Muscle of back (tissue), 11 donors: Measurements from ENCODE around the gene DRC7. TPM values are rescaled to one million over a fixed set of nuclear protein-coding genes. Genes with fewer than 3 reads are reported as not detected.
A peak's percentile ranks its signal among the peaks of the same experiment; 100 is the strongest.
"Not testable (repeated sequence)": the region's sequence is repeated elsewhere in the genome, so short reads cannot be mapped to it uniquely, and the experiment has no call there.

Experiments used
- DNase-seq, 3 donors: peaks; one replicate each; pipeline versions ENCODE4 v3.0.0 to v3.0.0-alpha.2; 2013
- polyA plus RNA-seq, 10 donors: library from polyadenylated mRNA; unstranded; fragments of 120-200 nt; gene quantifications; one replicate each; pipeline ENCODE4 v1.2.1, GENCODE V29; 2013; ENCODE audit not compliant: insufficient read length in 10 of 10

DRC7 gene
- polyA plus RNA-seq, 10 donors: 0.07 to 0.23 (median 0.15) TPM; not detected in 6

DNA sequence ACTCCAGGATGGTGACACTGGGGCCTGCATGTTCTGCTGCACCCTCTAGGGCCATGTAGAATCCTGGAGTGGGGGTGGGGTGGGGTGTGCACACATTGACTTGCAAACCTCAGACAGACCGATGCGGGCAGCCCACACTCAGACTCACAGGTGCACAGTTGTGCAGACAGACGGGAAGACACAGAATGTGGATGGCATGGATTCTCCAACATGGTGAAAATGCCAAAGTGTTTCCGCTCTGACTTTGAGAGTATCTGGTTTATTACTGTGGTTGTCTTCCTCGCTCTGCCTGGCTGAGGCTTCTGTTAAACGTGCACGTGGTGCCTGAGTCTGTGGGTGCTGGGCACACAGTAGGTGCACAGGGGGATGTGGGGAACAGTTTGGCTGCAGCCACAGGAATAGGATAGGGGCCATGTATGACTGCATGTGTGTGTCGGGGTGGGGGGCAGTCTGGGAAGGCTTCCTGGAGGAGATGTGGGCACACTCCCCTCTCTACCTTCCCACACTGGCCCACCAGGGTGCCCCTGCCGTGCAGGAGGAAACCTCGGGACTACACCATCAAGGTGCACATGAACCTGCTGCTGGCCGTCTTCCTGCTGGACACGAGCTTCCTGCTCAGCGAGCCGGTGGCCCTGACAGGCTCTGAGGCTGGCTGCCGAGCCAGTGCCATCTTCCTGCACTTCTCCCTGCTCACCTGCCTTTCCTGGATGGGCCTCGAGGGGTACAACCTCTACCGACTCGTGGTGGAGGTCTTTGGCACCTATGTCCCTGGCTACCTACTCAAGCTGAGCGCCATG lies 35.5 kb upstream of the DRC7 start:
- no peak for DNase-seq

DNA sequence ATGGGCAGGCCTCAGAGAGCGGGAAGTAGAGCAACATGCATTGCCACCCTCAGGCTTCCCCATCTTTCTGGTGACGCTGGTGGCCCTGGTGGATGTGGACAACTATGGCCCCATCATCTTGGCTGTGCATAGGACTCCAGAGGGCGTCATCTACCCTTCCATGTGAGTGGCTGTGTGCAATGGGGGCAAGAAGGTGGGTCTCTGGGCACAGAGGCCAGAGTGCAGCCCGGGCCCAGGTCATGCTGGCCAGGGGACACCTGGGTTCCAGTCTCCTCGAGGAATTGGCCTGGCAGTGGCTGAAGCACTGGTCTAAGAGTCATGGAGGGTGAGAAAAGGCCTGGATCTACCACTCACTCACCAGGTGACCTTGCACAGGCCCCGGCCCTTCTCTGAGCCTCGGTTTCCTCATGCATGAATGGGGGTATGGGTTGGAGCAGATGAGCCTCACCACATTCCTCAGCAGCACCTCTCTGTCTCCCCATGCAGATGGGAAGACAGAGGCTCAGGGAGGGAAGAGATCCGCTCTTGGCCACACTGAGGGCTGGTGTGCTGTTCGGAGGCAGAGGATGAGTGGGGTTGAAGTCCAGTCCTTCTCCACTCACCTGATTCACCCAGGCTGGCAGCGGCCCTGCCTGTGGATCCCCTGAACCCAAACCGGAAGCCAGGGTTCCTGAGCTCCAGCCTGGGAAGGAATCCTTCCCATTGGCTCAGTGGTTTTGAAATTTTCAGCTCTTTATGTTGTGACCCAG lies 33.7 kb upstream of the DRC7 start:
- no peak for DNase-seq

DNA sequence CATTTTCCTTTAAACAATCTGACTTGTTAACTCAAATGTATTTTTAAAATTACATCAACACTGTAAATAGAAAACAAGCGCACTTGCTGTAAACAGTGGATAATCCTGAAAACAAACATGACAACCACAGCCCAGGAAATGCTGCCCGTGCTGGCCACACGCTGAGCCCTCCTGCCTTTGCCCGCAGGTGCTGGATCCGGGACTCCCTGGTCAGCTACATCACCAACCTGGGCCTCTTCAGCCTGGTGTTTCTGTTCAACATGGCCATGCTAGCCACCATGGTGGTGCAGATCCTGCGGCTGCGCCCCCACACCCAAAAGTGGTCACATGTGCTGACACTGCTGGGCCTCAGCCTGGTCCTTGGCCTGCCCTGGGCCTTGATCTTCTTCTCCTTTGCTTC lies 33.1 kb upstream of the DRC7 start:
- DNase-seq: no peak

DNA sequence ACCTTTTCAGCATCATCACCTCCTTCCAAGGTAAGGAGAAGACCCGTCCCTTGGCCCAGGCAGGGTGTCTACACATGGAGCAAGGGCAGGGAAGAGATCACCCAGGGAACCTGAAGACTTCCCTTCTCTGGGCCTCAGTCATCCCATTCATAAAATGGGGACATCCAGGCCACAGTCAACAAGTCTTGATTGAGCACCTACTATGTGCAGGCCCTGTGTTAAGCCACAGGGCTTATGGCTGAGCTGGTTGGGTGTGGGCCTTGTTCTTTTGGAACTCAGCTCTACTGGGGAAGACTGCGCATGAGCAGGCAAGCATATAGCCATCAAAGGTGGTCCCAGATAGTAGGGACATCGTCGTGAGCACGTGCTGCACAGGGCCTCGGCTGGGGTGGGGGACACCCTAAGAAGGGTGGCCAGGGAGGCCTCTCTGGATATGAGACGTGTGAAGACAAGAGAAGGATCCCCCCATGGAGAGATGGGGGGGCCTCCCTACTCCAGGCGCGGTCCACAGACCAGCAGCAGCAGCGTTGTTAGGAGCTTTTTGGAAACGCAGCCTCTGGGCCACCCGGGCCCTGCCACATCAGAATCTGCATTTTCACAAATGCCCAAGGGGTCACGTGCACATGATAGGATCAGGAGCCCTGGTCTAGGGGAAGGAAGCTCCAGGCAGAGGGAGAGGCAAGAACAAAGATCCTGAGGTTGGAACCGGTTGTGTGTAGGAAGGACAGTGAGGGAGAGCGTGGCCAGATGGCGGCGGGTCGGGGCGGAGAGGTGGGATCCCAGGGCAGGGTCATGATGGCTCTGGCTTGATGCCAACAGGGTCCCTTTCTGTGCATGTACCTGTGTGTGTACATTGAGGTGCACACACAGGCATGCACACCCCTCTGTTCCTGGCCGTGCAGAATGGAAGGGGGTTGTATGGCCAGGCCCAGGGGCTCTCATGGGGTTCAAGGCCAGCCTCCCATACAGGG lies 32.4 kb upstream of the DRC7 start:
- no peak for DNase-seq

DNA sequence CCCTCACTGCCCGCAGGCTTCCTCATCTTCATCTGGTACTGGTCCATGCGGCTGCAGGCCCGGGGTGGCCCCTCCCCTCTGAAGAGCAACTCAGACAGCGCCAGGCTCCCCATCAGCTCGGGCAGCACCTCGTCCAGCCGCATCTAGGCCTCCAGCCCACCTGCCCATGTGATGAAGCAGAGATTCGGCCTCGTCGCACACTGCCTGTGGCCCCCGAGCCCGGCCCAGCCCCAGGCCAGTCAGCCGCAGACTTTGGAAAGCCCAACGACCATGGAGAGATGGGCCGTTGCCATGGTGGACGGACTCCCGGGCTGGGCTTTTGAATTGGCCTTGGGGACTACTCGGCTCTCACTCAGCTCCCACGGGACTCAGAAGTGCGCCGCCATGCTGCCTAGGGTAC lies 31.2 kb upstream of the DRC7 start:
- no peak for DNase-seq

DNA sequence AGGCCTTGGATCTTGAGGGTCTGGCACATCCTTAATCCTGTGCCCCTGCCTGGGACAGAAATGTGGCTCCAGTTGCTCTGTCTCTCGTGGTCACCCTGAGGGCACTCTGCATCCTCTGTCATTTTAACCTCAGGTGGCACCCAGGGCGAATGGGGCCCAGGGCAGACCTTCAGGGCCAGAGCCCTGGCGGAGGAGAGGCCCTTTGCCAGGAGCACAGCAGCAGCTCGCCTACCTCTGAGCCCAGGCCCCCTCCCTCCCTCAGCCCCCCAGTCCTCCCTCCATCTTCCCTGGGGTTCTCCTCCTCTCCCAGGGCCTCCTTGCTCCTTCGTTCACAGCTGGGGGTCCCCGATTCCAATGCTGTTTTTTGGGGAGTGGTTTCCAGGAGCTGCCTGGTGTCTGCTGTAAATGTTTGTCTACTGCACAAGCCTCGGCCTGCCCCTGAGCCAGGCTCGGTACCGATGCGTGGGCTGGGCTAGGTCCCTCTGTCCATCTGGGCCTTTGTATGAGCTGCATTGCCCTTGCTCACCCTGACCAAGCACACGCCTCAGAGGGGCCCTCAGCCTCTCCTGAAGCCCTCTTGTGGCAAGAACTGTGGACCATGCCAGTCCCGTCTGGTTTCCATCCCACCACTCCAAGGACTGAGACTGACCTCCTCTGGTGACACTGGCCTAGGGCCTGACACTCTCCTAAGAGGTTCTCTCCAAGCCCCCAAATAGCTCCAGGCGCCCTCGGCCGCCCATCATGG lies 30.5 kb upstream of the DRC7 start:
- DNase-seq: no peak

DNA sequence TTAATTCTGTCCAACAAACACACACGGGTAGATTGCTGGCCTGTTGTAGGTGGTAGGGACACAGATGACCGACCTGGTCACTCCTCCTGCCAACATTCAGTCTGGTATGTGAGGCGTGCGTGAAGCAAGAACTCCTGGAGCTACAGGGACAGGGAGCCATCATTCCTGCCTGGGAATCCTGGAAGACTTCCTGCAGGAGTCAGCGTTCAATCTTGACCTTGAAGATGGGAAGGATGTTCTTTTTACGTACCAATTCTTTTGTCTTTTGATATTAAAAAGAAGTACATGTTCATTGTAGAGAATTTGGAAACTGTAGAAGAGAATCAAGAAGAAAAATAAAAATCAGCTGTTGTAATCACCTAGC lies 30.0 kb upstream of the DRC7 start:
- DNase-seq: no peak

DNA sequence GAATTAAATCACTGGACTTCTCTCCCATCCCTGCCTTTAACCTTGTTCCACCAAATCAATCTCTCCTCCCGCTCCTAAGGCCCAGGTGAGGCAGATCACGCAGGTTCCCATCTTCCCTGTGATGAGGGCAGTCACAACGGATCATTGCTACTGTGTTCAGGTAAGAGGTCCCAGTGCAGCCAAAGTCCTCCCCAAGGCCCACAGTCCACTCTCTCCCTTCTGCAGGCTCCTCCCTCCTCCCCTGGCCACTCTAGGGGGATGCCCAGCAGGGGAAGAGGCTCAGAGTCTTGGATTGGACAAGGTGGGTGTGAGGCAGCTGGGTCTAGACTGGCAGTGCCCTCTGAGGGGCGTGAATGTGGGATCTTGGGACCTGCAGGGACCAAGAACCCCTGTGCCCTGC lies 29.1 kb upstream of the DRC7 start:
- DNase-seq: no peak

DNA sequence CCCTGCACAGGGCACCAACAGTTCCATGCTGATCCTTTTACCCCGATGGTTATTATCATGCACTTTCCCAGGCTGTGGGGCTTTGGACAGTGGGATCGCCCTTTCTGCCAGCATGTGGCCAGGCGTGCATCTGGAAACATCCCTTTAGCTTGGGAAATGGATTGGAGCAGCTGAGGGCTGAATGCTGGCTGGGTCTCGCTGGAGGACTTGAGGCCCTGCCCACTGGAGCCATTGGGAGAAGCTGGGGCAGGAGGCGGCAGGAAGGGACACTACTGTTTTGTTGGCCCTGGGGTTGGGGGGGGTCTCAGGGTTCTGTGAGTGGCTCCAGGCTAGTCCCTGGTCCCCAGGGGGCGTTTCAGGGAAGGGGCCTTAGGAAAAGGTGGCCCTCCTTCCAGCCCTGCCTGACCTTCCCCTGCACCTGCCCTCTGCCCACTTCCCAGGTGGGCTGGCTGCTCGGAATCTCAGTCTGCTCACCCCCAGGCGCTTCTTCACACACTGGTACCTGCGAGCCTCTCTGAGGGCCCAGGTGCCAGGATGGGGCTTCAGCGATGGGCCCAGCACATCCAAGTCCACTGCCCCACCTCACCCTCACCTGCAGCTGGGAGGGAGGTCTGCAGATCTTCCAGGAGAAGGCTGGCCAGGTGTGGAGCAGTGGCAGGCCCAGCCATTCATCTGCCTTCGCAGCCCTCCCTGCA lies 28.1 kb upstream of the DRC7 start:
- peak in 2 of 3 donors; percentile 39 to 48 for DNase-seq

DNA sequence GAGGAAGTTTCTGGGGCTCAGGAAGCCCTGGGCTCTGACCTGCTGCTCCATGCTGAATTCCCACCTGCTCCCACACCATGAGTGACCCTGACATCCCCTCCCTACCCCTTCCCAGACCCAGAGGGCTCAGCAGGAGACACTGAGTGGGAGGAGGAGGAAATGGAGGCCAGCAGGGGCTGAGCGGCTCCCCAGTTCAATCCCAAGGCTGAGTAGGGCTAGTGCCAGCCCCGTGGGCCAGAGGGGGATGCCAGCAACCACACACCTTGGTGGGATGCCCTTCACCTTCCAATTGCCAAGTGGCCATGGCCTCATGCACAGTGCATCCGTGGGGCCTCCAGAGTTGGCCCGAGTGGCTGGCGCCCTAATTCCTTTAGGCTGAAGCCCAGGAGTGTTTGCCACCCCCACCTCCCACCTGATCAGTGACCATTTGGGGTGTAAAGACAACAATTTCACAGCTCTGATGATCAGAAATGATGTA lies 27.5 kb upstream of the DRC7 start:
- no peak for DNase-seq

DNA sequence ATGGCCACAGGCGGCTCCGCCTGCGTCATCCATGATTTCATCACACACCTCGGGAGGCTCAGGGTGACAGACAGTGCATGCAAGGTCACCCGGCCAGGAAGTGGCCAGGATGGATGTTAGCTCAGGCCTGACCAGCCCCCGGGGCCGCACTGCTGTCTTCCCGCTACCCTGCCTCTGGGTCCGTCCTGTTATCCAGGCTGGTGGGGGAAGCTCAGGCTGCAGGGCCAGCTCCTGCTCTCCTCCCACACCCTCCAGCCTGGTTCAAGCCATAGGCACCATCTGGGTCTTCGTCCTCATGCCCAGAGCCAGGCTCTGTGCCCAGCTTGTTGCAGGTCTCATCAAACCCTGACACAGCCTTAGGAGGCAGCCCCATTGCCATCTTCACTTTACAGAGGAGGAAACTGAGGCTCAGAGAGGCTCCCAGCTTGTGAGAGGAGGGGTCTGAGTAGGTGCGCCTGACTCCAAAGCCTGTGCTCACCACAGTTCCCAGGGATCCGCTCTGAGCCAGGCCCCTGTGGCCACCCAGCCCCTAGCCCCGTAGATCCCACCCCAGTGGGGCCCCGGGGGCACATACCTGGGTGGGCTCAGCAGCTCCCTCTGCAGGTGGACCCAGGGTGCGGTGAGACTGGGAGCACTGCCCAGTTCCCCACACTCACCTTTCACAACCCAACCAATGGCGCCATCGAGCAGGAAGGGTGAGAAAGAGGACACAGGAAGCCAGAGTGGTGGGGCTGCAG lies 26.9 kb upstream of the DRC7 start:
- DNase-seq: peak in 1 of 3 donors; percentile 32

DNA sequence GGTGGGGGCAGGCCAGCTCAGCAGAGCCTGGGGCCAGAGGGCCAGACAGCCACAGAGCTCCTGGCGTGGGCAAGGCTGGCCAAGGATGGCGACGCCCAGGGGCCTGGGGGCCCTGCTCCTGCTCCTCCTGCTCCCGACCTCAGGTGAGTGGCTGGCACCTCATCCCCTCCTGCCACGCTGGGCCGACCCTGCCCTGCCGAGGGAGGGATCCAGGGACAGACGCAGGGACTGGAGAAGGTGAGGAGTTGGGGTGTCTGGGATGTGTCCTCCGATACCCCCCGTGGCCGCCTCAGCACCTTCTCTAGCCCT lies 26.4 kb upstream of the DRC7 start, which contains the start of gene ADGRG3:
Gene ADGRG3, plus strand, starts transcription at position 44 of the 309 bp plus-strand sequence. Its CDS starts 42 bp downstream, at position 86.
- no peak for DNase-seq

DNA sequence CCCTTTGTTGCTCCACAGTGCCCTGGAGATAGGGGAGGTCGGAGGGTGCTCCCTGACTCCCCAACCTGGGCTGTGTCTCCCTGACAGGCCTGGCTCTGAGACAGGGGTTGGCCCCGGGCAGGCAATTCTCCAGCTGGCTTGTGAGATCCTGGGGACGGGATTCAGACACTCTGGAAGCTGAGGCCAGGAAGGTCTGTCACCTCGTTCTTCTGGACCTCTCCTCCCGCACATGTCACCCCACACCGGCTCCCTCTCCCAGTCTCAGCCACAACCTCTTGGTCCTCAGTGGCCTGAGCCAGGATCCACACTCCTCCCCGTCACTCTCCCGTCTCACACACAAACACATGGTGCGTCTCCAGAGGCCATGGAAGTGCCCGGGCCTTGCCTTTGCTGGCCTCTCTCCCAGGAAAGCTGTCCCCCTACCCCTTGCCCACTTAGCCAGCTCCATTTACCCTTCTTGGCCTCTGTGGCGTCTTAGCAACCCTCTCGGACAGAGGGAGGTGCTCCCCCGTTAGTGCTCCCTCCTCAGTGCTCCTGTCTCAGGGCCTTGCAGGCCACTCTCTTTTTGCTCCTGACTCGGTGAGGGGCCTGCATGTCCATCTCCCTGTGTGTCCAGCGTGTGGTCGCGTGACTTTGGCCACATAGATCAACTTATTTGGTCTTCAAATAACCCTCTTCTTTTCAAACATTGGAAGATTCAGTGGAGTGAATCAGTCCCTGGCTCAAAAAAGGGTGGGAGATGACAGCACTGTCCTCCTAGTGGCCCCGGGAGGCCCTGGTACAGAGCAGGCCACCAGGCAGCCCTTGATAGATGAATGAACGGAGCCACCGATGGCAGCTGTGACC lies 25.8 kb upstream of the DRC7 start:
- DNase-seq: no peak

DNA sequence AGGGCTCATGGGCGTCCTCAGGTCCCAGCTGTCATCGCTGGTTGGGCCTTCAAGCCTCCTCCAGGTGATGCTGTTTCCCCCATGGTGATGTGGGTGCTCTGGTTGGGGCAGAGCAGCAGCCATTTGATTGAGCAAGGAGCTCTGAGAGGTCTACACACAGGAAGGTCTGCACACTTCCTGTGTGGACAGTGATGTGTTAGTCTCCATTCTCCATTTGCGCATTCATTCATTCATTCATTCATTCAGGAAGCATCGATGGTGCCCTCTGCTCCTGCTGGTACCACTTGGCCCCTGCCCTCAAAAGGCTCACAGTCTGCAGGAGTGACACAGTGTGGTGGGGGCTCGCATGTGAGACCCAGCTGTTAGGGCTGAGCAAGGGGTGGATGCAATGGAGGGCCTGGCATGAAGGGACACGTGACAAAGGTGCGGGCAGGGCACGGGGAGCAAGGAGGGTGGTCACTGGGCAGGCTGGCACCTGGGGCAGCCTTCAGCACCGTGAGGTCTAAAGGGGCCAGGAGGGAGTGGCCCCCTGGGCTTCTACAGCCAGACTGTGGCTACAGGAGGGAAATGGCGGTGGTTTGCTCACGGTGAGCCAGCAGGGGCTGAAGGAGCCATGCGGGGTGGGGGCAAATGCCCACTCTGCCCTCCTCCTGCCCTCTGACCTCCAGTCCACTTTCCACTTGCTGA lies 25.0 kb upstream of the DRC7 start:
- no peak for DNase-seq

DNA sequence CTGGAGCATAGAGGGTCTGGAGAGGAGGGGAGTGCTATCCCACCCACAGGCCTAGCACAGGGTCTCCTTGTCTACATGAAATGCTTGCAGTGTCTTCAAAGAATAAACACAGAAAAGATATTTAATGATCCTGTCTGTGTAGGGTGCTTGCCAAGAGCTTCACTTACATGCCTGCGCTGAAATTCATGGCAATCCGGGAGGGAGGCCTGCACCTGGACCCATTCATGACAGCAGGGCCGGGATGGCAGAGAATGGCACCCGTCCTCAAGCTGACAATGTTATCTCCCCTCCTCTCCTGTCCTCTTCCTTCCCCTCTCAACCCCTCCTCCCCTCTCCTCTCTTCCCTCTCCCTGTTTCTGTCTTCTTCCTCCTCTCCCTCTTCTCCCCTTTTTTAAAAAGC lies 24.4 kb upstream of the DRC7 start:
- DNase-seq: no peak

DNA sequence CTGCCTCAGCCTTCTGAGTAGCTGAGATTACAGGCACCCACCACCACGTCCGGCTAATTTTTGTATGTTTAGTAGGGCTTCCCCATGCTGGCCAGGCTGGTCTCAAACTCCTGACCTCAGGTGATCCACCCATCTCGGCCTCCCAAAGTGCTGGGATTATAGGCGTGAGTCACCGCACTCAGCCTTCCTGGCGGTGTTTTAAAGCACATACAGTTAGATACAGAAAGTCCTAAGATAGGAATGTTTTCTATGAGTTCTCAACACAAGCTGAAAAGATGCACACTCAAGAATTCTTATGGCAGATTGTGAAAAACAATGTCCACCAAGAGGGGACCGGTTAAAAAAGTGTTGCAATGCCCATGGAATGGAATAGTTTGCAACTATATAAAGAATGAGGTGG lies 23.2 kb upstream of the DRC7 start:
- not testable (repeated sequence) for DNase-seq

DNA sequence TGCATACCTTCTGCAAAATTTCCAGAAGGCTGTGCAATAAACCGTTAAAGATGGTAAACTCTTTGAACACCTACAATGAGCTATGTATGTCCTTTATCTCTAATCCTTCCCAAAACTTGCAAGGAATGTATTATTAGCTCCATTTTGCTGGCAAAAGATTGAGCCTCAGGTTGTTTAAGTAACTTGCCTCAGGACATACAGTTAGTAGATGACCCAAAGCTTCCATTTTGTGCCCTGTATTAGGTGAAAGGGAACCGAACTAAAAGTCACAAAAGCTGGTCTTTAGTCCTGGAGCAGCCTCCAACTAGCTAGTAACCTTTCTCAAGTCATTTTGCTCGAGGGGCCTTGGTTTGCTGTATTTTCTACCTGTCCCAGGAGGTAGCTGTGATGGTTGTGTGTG lies 22.2 kb upstream of the DRC7 start:
- no peak for DNase-seq

DNA sequence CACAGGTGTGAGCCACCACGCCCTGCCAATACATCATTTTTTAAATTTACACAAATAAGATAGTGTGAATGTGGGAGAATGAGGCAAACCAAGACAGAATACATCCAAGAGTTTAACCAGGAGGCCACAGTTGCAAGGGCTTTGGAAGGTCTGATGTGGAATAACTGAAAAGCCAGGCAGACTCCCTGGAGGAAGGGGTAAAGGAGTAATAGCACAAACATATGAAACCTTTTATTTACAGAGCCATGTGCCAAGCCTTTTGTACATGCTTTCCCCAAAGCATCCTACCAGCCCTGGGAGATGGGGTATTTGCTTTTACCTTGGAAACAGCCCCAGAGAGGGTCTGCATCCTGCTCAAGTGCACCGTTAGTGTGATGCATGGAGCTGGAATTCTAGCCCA lies 21.8 kb upstream of the DRC7 start:
- no peak for DNase-seq
